Activated CD4-positive, alpha-beta T cell treated with anti-CD3 and anti-CD28 coated beads for 36 hours (primary cell): ENCODE data around the gene HOXD4. TPM values are rescaled to one million over a fixed set of nuclear protein-coding genes. Genes with fewer than 3 reads are reported as not detected.

Experiments
- ATAC-seq: fragments of 200-7000 bp; cut with Tn5 transposase; one replicate; pipeline ENCODE4 v1.10.0; 2021; ENCODE audit warnings: mild to moderate bottlenecking, moderate library complexity
- CTCF ChIA-PET: fragments of 350-600 bp; sonication (Branson Sonifier 250); formaldehyde crosslinking; loops from one replicate; lab custom pipeline; 2021; ENCODE audit warnings: antibody characterized with exemption; lab: Charles Lee
- POLR2A ChIA-PET: fragments of 350-600 bp; sonication (Branson Sonifier 250); formaldehyde crosslinking; loops from one replicate; lab custom pipeline; 2021; ENCODE audit warnings: antibody characterized with exemption, inconsistent platforms; lab: Charles Lee
- DNase-seq: peaks from one replicate; pipeline ENCODE4 v3.0.0-alpha.2; 2020
- H3K27ac Mint-ChIP-seq: one replicate; pipeline ENCODE4 v1.8.0; 2021; ENCODE audit warnings: mixed read lengths
- H3K27me3 Mint-ChIP-seq: one replicate; pipeline ENCODE4 v1.8.0; 2021; ENCODE audit warnings: mixed read lengths
- H3K36me3 Mint-ChIP-seq: one replicate; pipeline ENCODE4 v1.8.0; 2021; ENCODE audit warnings: low read depth, mixed read lengths
- H3K4me1 Mint-ChIP-seq: one replicate; pipeline ENCODE4 v1.8.0; 2021; ENCODE audit warnings: mixed read lengths
- H3K4me3 Mint-ChIP-seq: one replicate; pipeline ENCODE4 v1.8.0; 2021; ENCODE audit warnings: mild to moderate bottlenecking, moderate library complexity, mixed read lengths
- H3K9me3 Mint-ChIP-seq: one replicate; pipeline ENCODE4 v1.8.0; 2021; ENCODE audit warnings: low read depth, mixed read lengths
- intact Hi-C, 2 experiments: fragments of 100-400 bp; cut with DNase I in 1 of 2; cut with micrococcal nuclease in 1 of 2; formaldehyde crosslinking; loops; one replicate each; pipeline versions ENCODE4 v1.14.2 to v1.15.1; 2022 to 2024; cut with DNase I, micrococcal nuclease
- total RNA-seq, 2 experiments: library from RNA; stranded (reverse); gene quantifications; one replicate each; pipeline ENCODE4 v1.2.3, GENCODE V29; 2021

Gene HOXD4
- total RNA-seq, 2 experiments from 2014 or later, result not detected

- no peak within 1 kb of the TSS for H3K27ac Mint-ChIP-seq
- CTCF ChIA-PET, result interaction anchor here (1.1 kb wide), 1 partner anchor 17 kb away, joined by 4 read pairs; no protein-coding TSS in a partner anchor
- H3K36me3 Mint-ChIP-seq, result no peaks in the 10 kb centered on the region
- H3K4me3 Mint-ChIP-seq, result no peak within 1 kb of the TSS
- POLR2A ChIA-PET, result no interaction called here
- H3K4me1 Mint-ChIP-seq, result peaks cover 6% of the 10 kb centered on the region
- DNase-seq, result no peak
- H3K9me3 Mint-ChIP-seq, result peaks cover 4% of the 10 kb centered on the region
- intact Hi-C loops, result no loop called here
- no peak for ATAC-seq
- H3K27me3 Mint-ChIP-seq, result peaks cover 81% of the 10 kb centered on the region
Observed at GRCh38 chr2:176115883-176116813, 35.2 kb upstream of the HOXD4 start, which contains the start of gene HOXD10. Gene HOXD10 (plus strand): TSS chr2:176116778. CDS start chr2:176116834, 56 bp downstream.

DNA sequence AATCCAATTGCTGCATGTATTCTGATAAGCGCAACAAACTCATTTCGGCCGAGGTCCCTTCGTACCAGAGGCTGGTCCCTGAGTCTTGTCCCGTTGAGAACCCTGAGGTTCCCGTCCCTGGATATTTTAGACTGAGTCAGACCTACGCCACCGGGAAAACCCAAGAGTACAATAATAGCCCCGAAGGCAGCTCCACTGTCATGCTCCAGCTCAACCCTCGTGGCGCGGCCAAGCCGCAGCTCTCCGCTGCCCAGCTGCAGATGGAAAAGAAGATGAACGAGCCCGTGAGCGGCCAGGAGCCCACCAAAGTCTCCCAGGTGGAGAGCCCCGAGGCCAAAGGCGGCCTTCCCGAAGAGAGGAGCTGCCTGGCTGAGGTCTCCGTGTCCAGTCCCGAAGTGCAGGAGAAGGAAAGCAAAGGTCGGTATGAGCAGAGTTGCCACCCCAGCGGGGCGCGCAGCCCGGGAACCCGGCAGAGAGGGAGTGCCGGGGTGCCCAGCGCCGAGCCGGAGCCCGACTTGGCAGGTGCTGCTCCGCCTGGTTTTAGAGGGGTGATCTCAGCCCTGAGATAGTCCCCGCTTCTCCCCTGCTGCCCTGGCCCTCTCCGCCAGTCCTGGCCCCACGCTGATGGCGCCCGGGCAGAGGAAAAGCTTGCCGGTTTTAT lies 34.1 kb upstream of the HOXD4 start:
- Mint-ChIP-seq H3K27ac (no peak overlapping the region), H3K36me3 (no peaks in the 10 kb centered on the region), H3K4me1 (peaks cover 4% of the 10 kb centered on the region), H3K4me3 (no peak overlapping the region), H3K9me3 (peaks cover 4% of the 10 kb centered on the region), H3K27me3 (peaks cover 72% of the 10 kb centered on the region)
- intact Hi-C loops, result no loop called here
- no peak for DNase-seq
- CTCF ChIA-PET, result interaction anchor here (0.6 to 1.4 kb wide), 5 partner anchors 9 to 750 kb away, joined by 3 to 4 read pairs (median 3); no protein-coding TSS in a partner anchor
- POLR2A ChIA-PET, result no interaction called here
- ATAC-seq, result no peak

DNA sequence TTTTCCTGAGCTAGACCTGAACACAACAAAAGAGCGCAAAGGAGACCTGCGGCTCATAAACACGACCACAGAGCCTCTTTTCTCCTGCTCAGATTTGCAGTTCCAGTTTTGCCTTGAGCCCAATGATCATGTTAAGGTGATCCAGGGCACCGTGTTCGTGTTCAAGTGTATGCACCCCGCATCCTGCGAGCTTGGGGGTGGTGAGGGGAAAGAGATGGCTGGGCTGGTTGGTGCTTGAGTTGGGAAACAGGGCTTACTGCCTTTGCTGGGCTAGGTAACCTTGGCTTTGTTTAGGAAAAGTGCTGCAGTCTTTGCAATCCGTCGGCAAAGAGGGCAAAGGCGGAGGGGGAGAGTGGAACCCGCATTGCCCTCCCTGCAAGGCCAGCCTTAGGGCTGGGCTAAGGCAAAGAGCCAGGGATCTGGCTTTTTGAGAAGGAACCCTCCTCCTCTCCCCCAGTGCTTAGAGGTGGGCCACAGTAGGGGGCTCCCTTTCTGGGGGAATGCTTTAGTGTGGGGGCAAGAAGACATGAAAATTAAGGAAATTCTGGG lies 33.5 kb upstream of the HOXD4 start:
- CTCF ChIA-PET, result interaction anchor here (0.6 to 1.4 kb wide), 5 partner anchors 9 to 751 kb away, joined by 3 to 4 read pairs (median 3); no protein-coding TSS in a partner anchor
- Mint-ChIP-seq H3K4me1 (peaks cover 4% of the 10 kb centered on the region), H3K9me3 (peaks cover 4% of the 10 kb centered on the region)

DNA sequence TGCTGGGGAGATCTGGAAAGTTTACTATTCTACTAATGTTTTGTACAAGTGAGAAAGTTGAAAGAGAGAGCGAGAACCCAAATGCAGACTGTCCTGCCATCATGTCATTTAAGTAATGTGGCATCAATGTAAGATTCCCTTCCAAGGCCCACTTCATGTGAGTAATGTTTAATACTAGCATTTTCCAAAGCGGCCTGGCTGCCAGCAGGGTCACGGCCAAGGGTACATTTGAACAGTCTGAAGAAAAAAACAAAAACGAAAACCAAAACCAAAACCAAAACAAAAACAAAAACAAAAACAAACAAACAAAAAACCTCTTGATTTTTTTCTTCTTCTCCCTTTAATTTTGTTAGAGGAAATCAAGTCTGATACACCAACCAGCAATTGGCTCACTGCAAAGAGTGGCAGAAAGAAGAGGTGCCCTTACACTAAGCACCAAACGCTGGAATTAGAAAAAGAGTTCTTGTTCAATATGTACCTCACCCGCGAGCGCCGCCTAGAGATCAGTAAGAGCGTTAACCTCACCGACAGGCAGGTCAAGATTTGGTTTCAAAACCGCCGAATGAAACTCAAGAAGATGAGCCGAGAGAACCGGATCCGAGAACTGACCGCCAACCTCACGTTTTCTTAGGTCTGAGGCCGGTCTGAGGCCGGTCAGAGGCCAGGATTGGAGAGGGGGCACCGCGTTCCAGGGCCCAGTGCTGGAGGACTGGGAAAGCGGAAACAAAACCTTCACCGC lies 32.6 kb upstream of the HOXD4 start:
- DNase-seq (peak; percentile 62), ATAC-seq (no peak)
- POLR2A ChIA-PET, result interaction anchor here (0.7 kb wide), 1 partner anchor 27 kb away, joined by 4 read pairs; no protein-coding TSS in a partner anchor
- H3K27ac Mint-ChIP-seq, result no peak overlapping the region
- H3K36me3 Mint-ChIP-seq, result no peaks in the 10 kb centered on the region
- H3K4me1 Mint-ChIP-seq, result peaks cover 5% of the 10 kb centered on the region
- H3K27me3 Mint-ChIP-seq, result peaks cover 65% of the 10 kb centered on the region
- intact Hi-C loops, result no loop called here
- peaks cover 4% of the 10 kb centered on the region for H3K9me3 Mint-ChIP-seq
- CTCF ChIA-PET, result interaction anchor here (0.7 to 1.4 kb wide), 2 partner anchors 8 to 22 kb away, joined by 3 to 4 read pairs; no protein-coding TSS in a partner anchor
- H3K4me3 Mint-ChIP-seq, result no peak overlapping the region

More for the DNA sequence above, 33.5 kb upstream of the HOXD4 start:
- POLR2A ChIA-PET, result no interaction called here
- ATAC-seq (no peak), DNase-seq (no peak)
- intact Hi-C loops, result no loop called here
- Mint-ChIP-seq H3K27ac (no peak overlapping the region), H3K4me3 (no peak overlapping the region), H3K27me3 (peaks cover 70% of the 10 kb centered on the region), H3K36me3 (no peaks in the 10 kb centered on the region)

DNA sequence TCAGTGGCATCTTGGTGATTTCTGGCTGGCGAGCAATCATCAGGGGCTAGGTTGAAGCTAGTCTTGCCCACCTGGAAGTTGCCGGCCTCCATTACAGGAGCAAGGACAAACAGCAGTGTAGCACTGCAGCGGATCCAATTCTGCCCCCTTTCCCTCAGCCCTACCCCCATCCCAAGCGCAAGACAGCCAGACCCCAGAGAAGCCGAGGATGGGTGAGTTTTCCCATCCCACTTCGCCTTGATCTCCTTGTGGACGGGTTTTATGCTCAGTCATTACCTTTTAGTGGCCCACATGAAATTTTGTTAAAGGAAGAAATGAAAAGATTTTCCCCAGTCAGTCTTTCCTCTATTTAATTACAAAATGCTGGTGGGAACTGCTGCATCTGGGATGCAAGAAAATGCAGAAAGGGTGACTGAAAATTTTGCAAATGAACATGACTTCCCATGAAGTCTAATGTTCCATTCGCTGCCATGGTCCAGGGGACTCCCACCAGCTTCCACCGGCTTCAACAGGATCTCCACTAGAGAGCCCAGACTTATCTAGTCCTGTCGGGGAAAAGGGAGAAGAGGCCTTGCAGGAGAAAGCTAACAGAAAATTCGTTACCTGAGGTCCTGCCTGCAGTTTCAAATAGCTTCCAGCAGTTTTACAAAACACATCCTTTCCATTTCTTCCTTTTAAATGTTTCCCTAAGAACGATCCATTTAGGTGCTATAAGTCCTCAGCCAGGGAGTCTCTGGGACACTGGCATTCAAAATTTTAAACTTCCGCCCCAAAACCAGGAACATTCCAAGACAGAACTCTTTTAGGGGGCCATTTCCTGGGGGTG lies 30.8 kb upstream of the HOXD4 start:
- Mint-ChIP-seq H3K9me3 (peaks cover 4% of the 10 kb centered on the region), H3K36me3 (no peaks in the 10 kb centered on the region), H3K27ac (no peak overlapping the region), H3K27me3 (peaks cover 71% of the 10 kb centered on the region), H3K4me3 (no peak overlapping the region), H3K4me1 (peaks cover 7% of the 10 kb centered on the region)
- intact Hi-C loops, result loop anchor here (5.0 to 10.0 kb wide), 2 partner anchors 38 to 1786 kb away; partner anchors contain the start of genes EVX2 (in 1 of the 2) and SP9 (in 1 of the 2)
- no peak for DNase-seq
- POLR2A ChIA-PET, result no interaction called here
- CTCF ChIA-PET, result interaction anchor here (0.6 to 2.8 kb wide), 11 partner anchors 9 to 1097 kb away, joined by 3 to 12 read pairs (median 3); no protein-coding TSS in a partner anchor
- ATAC-seq, result no peak

DNA sequence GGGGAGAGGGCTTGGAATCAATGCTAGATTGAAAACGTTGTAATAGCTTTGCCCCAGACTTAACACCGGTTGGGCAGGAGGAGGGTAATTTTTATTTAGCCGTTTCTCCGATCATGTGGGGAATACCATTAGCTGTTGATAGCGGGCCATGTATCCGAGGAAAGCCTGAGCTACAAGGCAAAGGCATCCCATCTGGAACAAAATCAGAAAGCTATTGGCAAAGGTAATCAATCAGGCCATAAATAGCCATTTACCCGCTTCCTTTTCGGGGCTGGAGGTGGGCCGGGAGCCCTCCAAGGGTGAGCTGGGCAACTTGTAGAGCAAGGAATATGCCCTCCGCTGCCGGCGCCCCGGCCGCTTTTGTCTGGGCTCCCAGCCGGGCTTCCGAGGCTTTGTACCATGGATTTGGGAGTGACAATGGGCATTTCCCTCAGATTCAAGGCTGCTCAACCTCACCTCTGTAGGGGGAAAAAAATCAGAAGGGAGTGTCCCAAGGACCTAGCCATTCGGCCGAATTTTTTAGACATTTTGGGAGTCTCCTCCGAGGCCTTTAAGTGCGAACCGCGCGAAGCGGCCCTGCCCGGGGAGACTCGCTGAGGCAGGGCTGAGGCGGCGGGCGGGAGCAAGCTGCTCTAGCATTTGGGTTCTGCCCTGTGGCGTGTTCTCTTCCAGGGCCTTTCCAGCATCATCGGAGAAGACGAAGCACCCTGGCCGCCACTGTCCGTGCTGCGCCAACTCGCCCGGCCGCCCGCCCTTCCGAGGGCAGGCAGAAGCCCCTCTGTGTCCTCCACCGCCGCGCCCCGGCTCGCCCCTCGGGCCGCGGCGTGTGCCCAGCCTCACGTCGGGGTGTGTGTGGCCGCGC lies 29.9 kb upstream of the HOXD4 start:
- ChIA-PET POLR2A (no interaction called here), CTCF (interaction anchor here (0.6 to 2.8 kb wide), 12 partner anchors 8 to 1097 kb away, joined by 3 to 12 read pairs (median 3); no protein-coding TSS in a partner anchor)
- Mint-ChIP-seq H3K4me3 (no peak overlapping the region), H3K9me3 (peaks cover 4% of the 10 kb centered on the region), H3K27ac (no peak overlapping the region), H3K27me3 (peaks cover 72% of the 10 kb centered on the region), H3K36me3 (no peaks in the 10 kb centered on the region), H3K4me1 (peaks cover 7% of the 10 kb centered on the region)
- DNase-seq, result no peak
- no peak for ATAC-seq
- intact Hi-C loops, result loop anchor here (2.0 to 10.0 kb wide), 4 partner anchors 15 to 1787 kb away; partner anchors contain the start of genes EVX2 (in 2 of the 2), HOXD11 (in 1 of the 2) and SP9 (in 1 of the 2)

DNA sequence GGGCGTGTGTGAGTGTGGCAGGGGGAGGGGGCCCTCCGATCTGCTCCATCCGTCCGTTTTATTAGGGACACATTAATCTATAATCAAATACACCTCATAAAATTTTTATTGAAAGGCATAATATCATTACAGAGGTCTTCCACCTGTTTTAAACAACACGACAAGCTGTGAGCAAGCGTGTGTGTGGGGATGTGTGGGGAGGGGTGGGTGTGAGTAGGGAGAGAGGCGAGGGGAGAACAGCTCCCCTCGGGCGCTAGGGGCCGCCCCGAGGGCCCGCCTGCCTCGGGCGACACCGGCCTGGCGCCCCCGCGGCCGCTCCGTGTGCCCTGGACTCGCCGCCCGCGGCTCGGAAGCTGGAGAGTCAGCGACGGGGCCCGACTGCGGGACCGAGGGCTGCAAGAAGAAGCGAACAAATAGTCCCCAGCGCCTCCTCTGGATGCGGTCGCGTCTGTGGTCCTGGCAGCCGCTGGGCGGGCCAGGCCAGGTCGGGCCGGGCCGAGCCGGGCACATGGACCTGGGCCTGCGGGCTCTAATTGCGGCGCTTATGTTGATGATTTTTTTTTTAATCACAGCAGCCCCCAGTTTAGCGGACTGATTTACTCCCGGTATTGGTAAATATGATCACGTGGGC lies 29.2 kb upstream of the HOXD4 start:
- Mint-ChIP-seq H3K4me3 (peak overlapping the region; percentile 52), H3K27me3 (peaks cover 70% of the 10 kb centered on the region), H3K27ac (no peak overlapping the region), H3K9me3 (peaks cover 3% of the 10 kb centered on the region), H3K36me3 (no peaks in the 10 kb centered on the region), H3K4me1 (peaks cover 7% of the 10 kb centered on the region)
- ChIA-PET POLR2A (interaction anchor here (0.7 kb wide), 1 partner anchor 49 kb away, joined by 3 read pairs; no protein-coding TSS in a partner anchor), CTCF (interaction anchor here (0.7 to 2.8 kb wide), 7 partner anchors 9 to 530 kb away, joined by 3 to 12 read pairs (median 3); no protein-coding TSS in a partner anchor)
- DNase-seq (no peak), ATAC-seq (peak; percentile 26)
- intact Hi-C loops, result loop anchor here (2.0 to 10.0 kb wide), 4 partner anchors 15 to 1787 kb away; partner anchors contain the start of genes EVX2 (in 2 of the 2), HOXD11 (in 1 of the 2) and SP9 (in 1 of the 2)

GRCh38 chr2:176122683-176123410 lies 28.5 kb upstream of the HOXD4 start, which contains the start of gene HOXD9:
Gene HOXD9 (plus strand): TSS chr2:176122719. CDS start chr2:176122769, 50 bp downstream.
- H3K4me3 Mint-ChIP-seq, result peak within 1 kb of the TSS; percentile 52
- peak; percentile 64 for DNase-seq
- intact Hi-C loops, result loop anchor here (2.0 to 10.0 kb wide), 4 partner anchors 16 to 1788 kb away; partner anchors contain the start of genes EVX2 (in 2 of the 2), HOXD11 (in 1 of the 2) and SP9 (in 1 of the 2)
- H3K27ac Mint-ChIP-seq, result no peak within 1 kb of the TSS
- peaks cover 3% of the 10 kb centered on the region for H3K9me3 Mint-ChIP-seq
- no peaks in the 10 kb centered on the region for H3K36me3 Mint-ChIP-seq
- H3K4me1 Mint-ChIP-seq, result peaks cover 13% of the 10 kb centered on the region
- peaks cover 72% of the 10 kb centered on the region for H3K27me3 Mint-ChIP-seq
- CTCF ChIA-PET, result interaction anchor here (0.7 to 1.2 kb wide), 4 partner anchors 9 to 529 kb away, joined by 3 to 4 read pairs (median 3); no protein-coding TSS in a partner anchor
- ATAC-seq, result peak; percentile 64
- POLR2A ChIA-PET, result interaction anchor here (0.7 kb wide), 1 partner anchor 49 kb away, joined by 3 read pairs; no protein-coding TSS in a partner anchor
